Tibial nerve (tissue), 3 donors: ENCODE measurements around the gene ADH1C.

Experiments used
- CTCF ChIP-seq, 5 experiments: fragments of 200-600 bp in 3 of 5; fragments of 450-650 bp in 2 of 5; sonication (generic) in 3 of 5; IDR thresholded peaks; one replicate each; pipeline ENCODE4 v1.5.1; 2016 to 2019; ENCODE audit warnings: antibody characterized with exemption in 5 of 5, mild to moderate bottlenecking in 3 of 5, moderate library complexity in 2 of 5
- POLR2A ChIP-seq, 2 donors: fragments of 450-650 bp; IDR thresholded peaks; one replicate each; pipeline ENCODE4 v1.6.1; 2017; ENCODE audit warnings: antibody characterized with exemption in 2 of 2, mild to moderate bottlenecking in 2 of 2, moderate library complexity in 2 of 2

GRCh38 chr4:99379571-99379970, 27.0 kb upstream of the ADH1C start:
- TF ChIP-seq CTCF (IDR thresholded peaks at IDR 0.05): no peak
- TF ChIP-seq POLR2A (IDR thresholded peaks at IDR 0.05): no peak
